ENCODE data around the gene RPS15.
A peak's percentile ranks its signal among the peaks of the same experiment; 100 is the strongest.

Gene RPS15

GRCh38 chr19:1438035-1438932 lies at the start of gene RPS15:
Gene RPS15 (plus strand): TSS chr19:1438396. CDS start chr19:1438426, 30 bp downstream.
- DNase-seq (ENCODE audit: low read depth) = peak; percentile 93

GRCh38 chr19:1388637-1389026 lies 49.6 kb upstream of the RPS15 start:
- DNase-seq (ENCODE audit: low read depth) = no peak

- no peak for DNase-seq (ENCODE audit: low read depth)
These were observed 48.9 kb upstream of the RPS15 start for GRCh38 chr19:1389033-1389940.

GRCh38 chr19:1390890-1391423 lies 47.2 kb upstream of the RPS15 start:
- DNase-seq (ENCODE audit: low read depth) = no peak

- DNase-seq (ENCODE audit: low read depth) = no peak
These were observed 45.8 kb upstream of the RPS15 start for GRCh38 chr19:1392407-1392806.

GRCh38 chr19:1392939-1393530 lies 45.2 kb upstream of the RPS15 start:
- DNase-seq (ENCODE audit: low read depth) = no peak

GRCh38 chr19:1393841-1394240 lies 44.4 kb upstream of the RPS15 start:
- no peak for DNase-seq (ENCODE audit: low read depth)

- DNase-seq (ENCODE audit: low read depth) = no peak
These were observed 43.7 kb upstream of the RPS15 start for GRCh38 chr19:1394252-1395193.

GRCh38 chr19:1395194-1396018 lies 42.8 kb upstream of the RPS15 start:
- DNase-seq (ENCODE audit: low read depth) = no peak

- DNase-seq (ENCODE audit: low read depth) = no peak
These were observed 42.0 kb upstream of the RPS15 start for GRCh38 chr19:1396019-1396767.

- DNase-seq (ENCODE audit: low read depth) = no peak
These were observed 41.2 kb upstream of the RPS15 start for GRCh38 chr19:1396768-1397679.

- DNase-seq (ENCODE audit: low read depth) = no peak
These were observed 40.4 kb upstream of the RPS15 start for GRCh38 chr19:1397838-1398237.

GRCh38 chr19:1399079-1399478 lies 39.1 kb upstream of the RPS15 start:
- no peak for DNase-seq (ENCODE audit: low read depth)

GRCh38 chr19:1399745-1400144 lies 38.5 kb upstream of the RPS15 start:
- no peak for DNase-seq (ENCODE audit: low read depth)

GRCh38 chr19:1400281-1401137 lies 37.7 kb upstream of the RPS15 start:
- DNase-seq (ENCODE audit: low read depth) = no peak

GRCh38 chr19:1401138-1401888 lies 36.9 kb upstream of the RPS15 start, which contains the start of gene GAMT:
Gene GAMT (minus strand): TSS chr19:1401542. CDS start chr19:1401476, 66 bp downstream.
- DNase-seq (ENCODE audit: low read depth) = peak; percentile 23

- no peak for DNase-seq (ENCODE audit: low read depth)
These were observed 36.3 kb upstream of the RPS15 start for GRCh38 chr19:1401889-1402217.

All from activated gamma-delta T cell treated with anti-CD3 and anti-CD28 coated beads, Interleukin-2, amount 50 U/mL, for 16 hours (primary cell).